Progenitor cell of endocrine pancreas (in vitro differentiated cells): ENCODE measurements around the gene ADK. TPM values are rescaled to one million over a fixed set of nuclear protein-coding genes. Genes with fewer than 3 reads are reported as not detected.

Source experiments
- DNase-seq: peaks from one replicate; pipeline ENCODE4 v3.0.0; 2021; ENCODE audit warnings: low spot score; ENCODE audit not compliant: unreplicated experiment
- H3K27ac Mint-ChIP-seq: 2 replicates; pipeline ENCODE4 v1.8.0; 2021; ENCODE audit warnings: mild to moderate bottlenecking, moderate library complexity, mixed read lengths
- H3K27me3 Mint-ChIP-seq: 2 replicates; pipeline ENCODE4 v1.8.0; 2021; ENCODE audit warnings: mixed read lengths
- H3K36me3 Mint-ChIP-seq: 2 replicates; pipeline ENCODE4 v1.8.0; 2022; ENCODE audit warnings: mixed read lengths; ENCODE audit not compliant: insufficient read depth
- H3K4me1 Mint-ChIP-seq: 2 replicates; pipeline ENCODE4 v1.8.0; 2021; ENCODE audit warnings: low read depth, mixed read lengths
- H3K4me3 Mint-ChIP-seq: 2 replicates; pipeline ENCODE4 v1.8.0; 2021; ENCODE audit warnings: low read depth, mild to moderate bottlenecking, moderate library complexity, mixed read lengths
- H3K9me3 Mint-ChIP-seq: 2 replicates; pipeline ENCODE4 v1.8.0; 2021; ENCODE audit warnings: low read depth, mixed read lengths
- CTCF ChIP-seq: fragments of 200-600 bp; sonication (generic); IDR thresholded peaks from one replicate; pipeline ENCODE4 v1.5.0; 2021; ENCODE audit warnings: antibody characterized with exemption, mild to moderate bottlenecking; ENCODE audit not compliant: unreplicated experiment
- total RNA-seq: library from RNA; stranded (reverse); gene quantifications from 2 replicates; pipeline ENCODE4 v1.2.1, GENCODE V29; 2021

The ADK gene
- total RNA-seq, 1 donor from 2014 or later = 20.7 TPM

DNA sequence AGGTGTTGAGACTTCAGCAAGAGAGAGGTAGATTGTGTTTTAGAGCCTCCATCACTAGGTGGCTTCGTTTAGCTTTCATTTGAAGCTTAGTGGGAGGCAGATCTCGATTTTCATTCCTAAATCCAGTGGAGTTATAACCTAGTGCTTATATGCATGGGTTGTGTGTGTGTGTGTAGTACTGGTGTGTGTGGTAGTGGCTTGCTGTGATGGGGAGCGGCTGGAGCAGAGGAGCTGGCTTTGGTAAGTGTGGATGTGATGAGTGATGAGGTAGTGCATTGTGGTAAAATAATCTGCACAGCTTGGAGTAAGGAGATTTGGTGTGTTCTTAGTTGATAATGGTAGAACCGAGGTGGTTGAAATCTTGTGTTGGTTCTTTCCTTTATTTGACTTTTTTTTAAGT lies 43.6 kb upstream of the ADK start:
- TF ChIP-seq CTCF = no peak
- Mint-ChIP-seq H3K27me3 (no peaks in the 10 kb centered on the region), H3K4me1 (no peaks in the 10 kb centered on the region), H3K36me3 (peaks cover 33% of the 10 kb centered on the region), H3K27ac (no peak overlapping the region), H3K9me3 (no peaks in the 10 kb centered on the region), H3K4me3 (no peak overlapping the region)
- DNase-seq = no peak

DNA sequence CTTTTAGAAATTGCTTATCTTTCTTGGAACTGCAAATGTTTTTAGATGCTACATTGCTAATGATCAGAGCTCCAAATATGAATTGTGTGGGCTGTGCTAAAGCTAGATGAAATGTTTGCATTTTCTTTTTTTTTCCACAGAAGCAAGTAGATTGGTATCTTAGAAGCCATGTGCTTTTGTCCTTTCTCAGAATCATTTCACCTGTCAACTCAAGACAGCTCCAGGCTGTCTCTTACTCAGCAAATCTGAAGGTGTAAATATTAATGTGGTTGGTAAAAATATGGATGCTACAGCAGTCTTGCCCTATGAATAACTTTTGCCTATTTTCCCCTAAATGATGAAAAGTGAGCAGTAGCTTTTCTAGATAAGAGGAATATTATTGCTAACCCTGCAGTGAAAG lies 41.6 kb upstream of the ADK start:
- Mint-ChIP-seq H3K27me3 (no peaks in the 10 kb centered on the region), H3K27ac (no peak overlapping the region), H3K4me1 (no peaks in the 10 kb centered on the region), H3K9me3 (no peaks in the 10 kb centered on the region), H3K4me3 (no peak overlapping the region), H3K36me3 (peaks cover 37% of the 10 kb centered on the region)
- no peak for DNase-seq
- TF ChIP-seq CTCF = no peak

GRCh38 chr10:74110120-74110519 lies 40.9 kb upstream of the ADK start:
- H3K4me3 Mint-ChIP-seq = no peak overlapping the region
- H3K27me3 Mint-ChIP-seq = no peaks in the 10 kb centered on the region
- H3K9me3 Mint-ChIP-seq = no peaks in the 10 kb centered on the region
- no peaks in the 10 kb centered on the region for H3K4me1 Mint-ChIP-seq
- H3K36me3 Mint-ChIP-seq = peaks cover 36% of the 10 kb centered on the region
- no peak for DNase-seq
- no peak for TF ChIP-seq CTCF
- no peak overlapping the region for H3K27ac Mint-ChIP-seq

DNA sequence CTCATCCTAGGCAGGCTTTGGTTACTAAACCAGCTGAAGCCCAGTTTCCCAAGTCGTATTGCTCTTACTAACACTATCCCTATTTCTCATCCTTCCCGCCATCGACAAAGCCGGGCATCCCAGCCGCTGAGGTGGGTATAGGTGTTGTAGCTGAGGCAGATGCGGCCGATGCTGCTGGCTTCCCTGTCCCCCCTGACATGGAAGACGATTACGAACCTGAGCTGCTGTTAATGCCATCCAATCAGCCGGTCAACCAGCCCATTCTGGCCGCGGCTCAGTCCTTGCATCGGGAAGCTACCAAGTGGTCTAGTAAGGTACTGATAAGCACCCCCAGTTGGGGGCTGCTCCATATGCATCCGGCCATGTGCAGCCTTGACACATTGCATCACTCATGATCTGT lies 39.2 kb upstream of the ADK start:
- H3K27me3 Mint-ChIP-seq = no peaks in the 10 kb centered on the region

DNA sequence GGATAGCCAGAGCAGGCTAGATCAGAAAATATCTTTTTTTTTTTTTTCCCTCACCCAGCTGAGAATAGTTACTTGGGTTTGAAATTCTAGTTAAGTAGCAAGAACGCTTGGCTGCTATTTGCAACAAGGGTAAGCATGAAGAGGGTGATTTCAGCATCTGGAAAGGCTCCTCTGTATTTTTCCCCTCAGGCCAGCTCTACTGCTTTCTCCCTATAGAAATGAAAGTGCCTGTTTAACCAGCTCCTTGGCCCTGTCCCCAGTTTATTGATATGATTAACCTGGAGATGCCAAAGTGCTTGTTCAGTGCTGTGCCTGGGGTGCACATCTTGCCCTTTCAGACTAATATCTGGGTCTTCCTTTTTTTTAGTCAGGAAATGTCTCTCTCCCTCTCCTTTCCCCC lies 37.5 kb upstream of the ADK start:
- peaks cover 35% of the 10 kb centered on the region for H3K36me3 Mint-ChIP-seq
- H3K27me3 Mint-ChIP-seq = no peaks in the 10 kb centered on the region
- no peak for DNase-seq
- H3K4me1 Mint-ChIP-seq = no peaks in the 10 kb centered on the region
- H3K4me3 Mint-ChIP-seq = no peak overlapping the region
- TF ChIP-seq CTCF = no peak
- peak overlapping the region; percentile 59 for H3K27ac Mint-ChIP-seq
- H3K9me3 Mint-ChIP-seq = no peaks in the 10 kb centered on the region

More for the DNA sequence above, 39.2 kb upstream of the ADK start:
- Mint-ChIP-seq H3K4me1 (no peaks in the 10 kb centered on the region), H3K4me3 (no peak overlapping the region), H3K36me3 (peaks cover 35% of the 10 kb centered on the region), H3K27ac (no peak overlapping the region), H3K9me3 (no peaks in the 10 kb centered on the region)
- DNase-seq = no peak
- no peak for TF ChIP-seq CTCF
